ENCODE results near the gene DNAAF9.

- no peak for TF ChIP-seq CTCF (IDR thresholded peaks at IDR 0.05; ENCODE audit: control extremely low read depth in 1 of 3, insufficient read depth in 1 of 3, low read depth in 1 of 3, low read length in 3 of 3)
- no peak for TF ChIP-seq SIX5 (IDR thresholded peaks at IDR 0.05; ENCODE audit: low read depth, low read length)
- TF ChIP-seq CHD2 (IDR thresholded peaks at IDR 0.05; ENCODE audit: low read length) = no peak
Measured at GRCh38 chr20:3446779-3447178, 39.3 kb upstream of the DNAAF9 start.
